Adrenal gland (tissue), 5 donors: Measurements from ENCODE around the gene SMAD3.

ENCODE experiments used
- CTCF ChIP-seq, 6 experiments: fragments of 450-650 bp in 4 of 6; fragments of 200-600 bp in 2 of 6; sonication (generic) in 1 of 6; IDR thresholded peaks; 1 replicate in 5 of 6; 2 replicates in 1 of 6; pipeline versions ENCODE4 v1.5.1 to v1.8.0; 2016 to 2021; ENCODE audit warnings: antibody characterized with exemption in 6 of 6, mild to moderate bottlenecking in 2 of 6, moderate library complexity in 1 of 6
- POLR2A ChIP-seq, 2 donors: fragments of 450-650 bp; IDR thresholded peaks; one replicate each; pipeline ENCODE4 v1.6.1; 2017; ENCODE audit warnings: antibody characterized with exemption in 2 of 2, mild to moderate bottlenecking in 2 of 2, moderate library complexity in 1 of 2
- donor health status: DM: no; HTN: no; CAD: no.

DNA sequence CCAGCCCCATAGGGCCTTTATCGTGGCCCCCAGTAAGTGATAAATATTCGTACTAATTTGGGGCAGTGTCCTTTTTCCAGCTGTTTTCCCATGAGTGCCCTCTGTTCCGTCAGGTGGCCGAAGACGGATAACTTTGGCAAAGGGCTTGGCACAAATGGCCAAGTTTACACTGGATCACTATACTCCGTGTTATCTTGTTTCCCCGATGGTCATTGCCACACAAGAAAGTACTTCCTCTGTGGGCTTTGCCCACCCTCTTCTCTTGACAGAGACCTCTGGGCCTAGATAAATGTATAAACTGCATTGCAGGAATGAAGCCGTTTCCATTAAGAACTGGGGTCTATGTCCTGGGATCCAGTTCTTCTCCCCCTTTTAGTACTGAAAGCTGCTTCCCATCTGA lies 39.1 kb downstream of the SMAD3 start:
- TF ChIP-seq POLR2A (IDR thresholded peaks at IDR 0.05) (no peak), CTCF (IDR thresholded peaks at IDR 0.05) (no peak)
